ENCODE data around the gene ARL10.

Gene ARL10

DNA sequence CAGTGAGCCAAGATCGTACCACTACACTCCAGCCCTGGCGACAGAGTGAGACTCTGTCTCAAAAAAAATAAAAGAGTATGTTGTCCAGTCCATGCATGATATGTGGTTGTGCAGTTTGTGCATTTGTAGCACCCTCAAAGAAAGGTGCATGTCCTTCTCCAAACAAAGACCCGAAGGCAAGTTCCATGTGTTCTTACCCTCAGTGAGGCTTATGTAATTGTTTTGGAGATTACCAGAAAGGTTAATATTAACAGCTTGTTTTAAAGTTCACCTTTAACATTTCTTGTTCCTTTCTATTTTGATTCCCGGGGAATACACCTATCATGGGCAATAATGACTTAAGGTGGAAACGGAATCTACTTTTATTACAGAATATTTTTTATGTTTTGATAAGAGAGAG lies 26.0 kb upstream of the ARL10 start:
- no peak overlapping the region for H3K4me3 ChIP-seq (ENCODE audit: low read depth, low read length)
- TF ChIP-seq, protein P1, sequence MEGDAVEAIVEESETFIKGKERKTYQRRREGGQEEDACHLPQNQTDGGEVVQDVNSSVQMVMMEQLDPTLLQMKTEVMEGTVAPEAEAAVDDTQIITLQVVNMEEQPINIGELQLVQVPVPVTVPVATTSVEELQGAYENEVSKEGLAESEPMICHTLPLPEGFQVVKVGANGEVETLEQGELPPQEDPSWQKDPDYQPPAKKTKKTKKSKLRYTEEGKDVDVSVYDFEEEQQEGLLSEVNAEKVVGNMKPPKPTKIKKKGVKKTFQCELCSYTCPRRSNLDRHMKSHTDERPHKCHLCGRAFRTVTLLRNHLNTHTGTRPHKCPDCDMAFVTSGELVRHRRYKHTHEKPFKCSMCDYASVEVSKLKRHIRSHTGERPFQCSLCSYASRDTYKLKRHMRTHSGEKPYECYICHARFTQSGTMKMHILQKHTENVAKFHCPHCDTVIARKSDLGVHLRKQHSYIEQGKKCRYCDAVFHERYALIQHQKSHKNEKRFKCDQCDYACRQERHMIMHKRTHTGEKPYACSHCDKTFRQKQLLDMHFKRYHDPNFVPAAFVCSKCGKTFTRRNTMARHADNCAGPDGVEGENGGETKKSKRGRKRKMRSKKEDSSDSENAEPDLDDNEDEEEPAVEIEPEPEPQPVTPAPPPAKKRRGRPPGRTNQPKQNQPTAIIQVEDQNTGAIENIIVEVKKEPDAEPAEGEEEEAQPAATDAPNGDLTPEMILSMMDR (IDR thresholded peaks at IDR 0.05; ENCODE audit: control insufficient read depth, extremely low read depth, insufficient read depth): no peak
- no peak for DNase-seq (ENCODE audit: low read depth)

DNA sequence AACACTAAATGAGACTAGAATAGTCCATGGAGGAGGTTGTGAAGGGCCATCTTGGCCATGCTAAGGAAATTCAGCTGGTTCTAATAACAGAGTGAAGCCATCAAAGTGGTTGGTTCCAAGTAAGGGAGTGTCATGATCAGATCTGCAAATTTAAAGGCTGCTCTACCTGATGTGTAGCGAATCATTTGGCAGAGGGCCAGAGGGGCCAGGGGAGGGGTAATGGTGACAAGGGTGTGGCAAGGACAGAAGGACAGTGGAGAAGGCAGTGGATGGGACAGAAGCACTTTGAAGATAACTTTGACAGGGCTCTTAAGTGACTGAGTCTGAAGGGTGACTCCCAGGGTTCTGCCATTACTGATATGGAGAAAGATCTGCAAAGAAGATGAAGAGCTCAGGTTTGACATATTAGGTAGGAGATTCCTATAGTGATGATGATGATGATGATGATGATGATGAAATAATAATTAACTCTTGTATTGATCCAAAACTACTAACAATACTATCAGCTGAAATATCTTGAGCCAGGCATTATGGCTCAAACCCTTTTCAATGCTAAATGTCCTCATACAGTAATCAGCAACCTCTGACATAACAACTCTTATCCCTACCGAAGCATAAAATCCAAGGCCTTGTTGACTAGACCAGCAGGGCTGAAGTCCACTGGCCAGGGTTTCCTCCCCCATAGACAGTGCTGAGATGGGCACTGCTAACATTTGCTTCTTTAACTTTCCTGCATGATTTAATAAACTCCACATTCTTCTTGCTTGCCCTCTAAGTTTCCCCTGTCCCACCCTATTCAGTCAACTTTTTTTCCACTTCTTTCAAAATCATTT lies 23.7 kb upstream of the ARL10 start:
- DNase-seq (ENCODE audit: low read depth): no peak
- no peak overlapping the region for H3K4me3 ChIP-seq (ENCODE audit: low read depth, low read length)
- TF ChIP-seq, protein P1 (IDR thresholded peaks at IDR 0.05; ENCODE audit: control insufficient read depth, extremely low read depth, insufficient read depth): no peak

DNA sequence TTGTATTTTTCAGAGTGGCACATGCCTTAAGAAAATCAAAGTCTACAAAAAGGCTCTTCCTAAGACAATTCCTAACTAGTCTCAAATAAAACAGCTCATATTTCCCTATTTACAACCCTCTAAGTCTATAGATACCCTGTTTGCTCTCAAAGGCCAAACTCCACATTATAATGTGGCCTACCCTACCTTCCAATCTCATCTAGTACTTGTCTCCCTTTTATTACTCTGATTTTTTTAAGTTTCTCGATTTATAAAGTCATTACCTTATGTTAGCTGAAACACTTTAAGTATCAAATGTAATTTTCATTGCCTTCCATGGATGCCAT lies 23.2 kb upstream of the ARL10 start:
- TF ChIP-seq, protein P1 (IDR thresholded peaks at IDR 0.05; ENCODE audit: control insufficient read depth, extremely low read depth, insufficient read depth): no peak

DNA sequence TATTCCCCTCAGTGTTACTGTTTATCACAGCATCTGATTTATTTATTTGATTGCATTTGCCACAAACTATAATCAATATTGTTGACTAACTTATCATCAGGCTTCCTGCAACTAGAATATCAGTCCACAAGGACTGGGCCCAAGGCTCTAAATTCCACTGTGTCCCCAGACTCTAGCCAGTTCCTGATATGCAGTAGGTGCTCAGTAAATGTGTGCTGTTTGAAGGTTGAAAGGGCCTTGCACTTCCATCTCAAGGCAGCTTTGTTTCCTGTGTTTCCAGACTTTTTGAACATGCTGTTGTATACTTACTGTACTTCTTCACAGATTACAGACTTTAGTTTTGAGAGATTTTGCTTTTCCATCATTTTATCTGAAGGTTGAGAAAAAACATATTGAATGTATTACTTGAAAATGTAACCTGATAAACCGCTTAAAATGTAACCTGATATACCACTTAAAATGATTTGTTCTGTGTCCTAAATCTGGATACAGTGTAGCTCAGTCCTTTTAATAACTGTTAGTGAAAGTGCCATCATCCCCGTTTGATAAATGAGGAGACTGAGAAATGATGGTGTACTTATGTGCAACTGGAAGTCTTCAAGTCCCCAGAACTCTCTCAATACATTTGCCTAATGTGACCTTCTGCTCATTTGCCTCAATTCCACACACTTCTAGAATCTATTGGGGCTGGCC lies 22.4 kb upstream of the ARL10 start:
- DNase-seq (ENCODE audit: low read depth): no peak
- no peak overlapping the region for H3K4me3 ChIP-seq (ENCODE audit: low read depth, low read length)
- TF ChIP-seq, protein P1 (IDR thresholded peaks at IDR 0.05; ENCODE audit: control insufficient read depth, extremely low read depth, insufficient read depth): no peak

More for the DNA sequence above, 23.2 kb upstream of the ARL10 start:
- H3K4me3 ChIP-seq (ENCODE audit: low read depth, low read length): no peak overlapping the region
- DNase-seq (ENCODE audit: low read depth): no peak

DNA sequence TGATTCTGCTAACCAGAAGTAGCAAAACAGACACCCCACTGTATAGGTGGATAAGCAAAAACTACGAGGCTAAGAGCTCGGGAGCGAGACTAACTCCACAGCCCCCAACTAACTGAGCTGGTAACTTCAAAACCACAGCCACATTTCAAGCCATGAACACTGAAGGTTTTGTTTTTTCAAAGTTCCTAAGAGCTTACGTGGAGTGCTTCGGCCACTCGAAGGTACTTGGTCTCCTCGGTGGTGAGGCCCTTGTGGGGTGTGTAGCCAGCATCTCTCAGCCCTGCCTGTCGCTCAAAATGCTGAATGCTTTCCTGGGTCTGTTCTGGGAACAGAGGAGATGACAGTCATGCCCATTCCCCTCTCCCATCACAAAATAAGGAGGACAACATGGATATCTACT lies 14.9 kb upstream of the ARL10 start:
- no peak overlapping the region for H3K4me3 ChIP-seq (ENCODE audit: low read depth, low read length)
- TF ChIP-seq, protein P1 (IDR thresholded peaks at IDR 0.05; ENCODE audit: control insufficient read depth, extremely low read depth, insufficient read depth): no peak
- no peak for DNase-seq (ENCODE audit: low read depth)

DNA sequence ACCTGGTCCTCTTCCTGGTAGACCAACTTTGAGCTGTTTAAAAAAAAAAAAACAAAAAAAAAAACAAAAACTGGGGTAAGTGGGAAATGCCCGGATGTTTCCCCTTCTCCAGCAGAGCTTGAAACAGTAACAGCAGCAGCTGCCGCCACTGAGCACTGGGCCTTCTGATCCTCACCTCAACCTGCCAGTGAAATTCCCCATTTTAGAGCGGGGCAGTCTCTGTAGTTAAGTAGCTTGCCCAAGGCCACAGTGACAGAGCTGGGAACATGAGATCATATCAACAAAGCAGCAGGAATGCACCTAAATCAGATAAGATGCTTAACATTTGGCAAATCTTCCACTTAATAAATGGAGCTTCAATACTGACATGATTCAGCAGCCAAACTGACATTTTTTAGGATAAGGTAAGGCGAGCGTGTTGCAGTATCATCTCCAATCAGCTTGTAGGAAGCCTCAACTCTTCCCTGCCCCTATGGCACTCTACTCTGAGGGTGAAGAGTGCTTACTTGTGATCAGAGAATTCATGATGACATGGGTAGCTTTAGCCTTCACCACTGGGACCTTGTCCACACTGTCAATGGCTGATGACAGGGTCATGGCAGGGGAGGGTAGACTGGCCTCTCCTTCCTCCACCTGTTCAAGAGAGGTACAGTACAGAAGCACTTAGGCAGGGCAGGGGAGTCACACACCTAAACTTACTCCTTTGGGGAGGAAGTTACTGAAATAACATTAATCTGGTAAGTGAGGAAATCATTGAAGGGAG lies 13.0 kb upstream of the ARL10 start:
- TF ChIP-seq, protein P1 (IDR thresholded peaks at IDR 0.05; ENCODE audit: control insufficient read depth, extremely low read depth, insufficient read depth): no peak

More for the DNA sequence above, 13.0 kb upstream of the ARL10 start:
- DNase-seq (ENCODE audit: low read depth): peak; percentile 45
- no peak overlapping the region for H3K4me3 ChIP-seq (ENCODE audit: low read depth, low read length)
